Sigmoid colon (tissue), 7 donors: ENCODE data around the gene FXYD1. TPM values are rescaled to one million over a fixed set of nuclear protein-coding genes. Genes with fewer than 3 reads are reported as not detected.

Experiments
- DNase-seq: peaks from one replicate; pipeline ENCODE4 v3.0.0-alpha.2; 2019
- H3K27ac ChIP-seq, 4 donors: fragments of 200-600 bp; sonication (generic); one replicate each; pipeline ENCODE4 v1.5.1; 2016 to 2019; ENCODE audit warnings: mild to moderate bottlenecking in 1 of 4
- H3K27me3 ChIP-seq, 3 donors: fragments of 200-600 bp; sonication (generic); one replicate each; pipeline ENCODE4 v1.5.1; 2019; ENCODE audit warnings: mild to moderate bottlenecking in 1 of 3
- H3K36me3 ChIP-seq, 4 donors: fragments of 200-600 bp; sonication (generic); one replicate each; pipeline ENCODE4 v1.5.1; 2016 to 2019
- H3K4me1 ChIP-seq, 4 donors: fragments of 200-600 bp; sonication (generic); one replicate each; pipeline ENCODE4 v1.5.1; 2017 to 2019
- H3K4me3 ChIP-seq, 4 donors: fragments of 200-600 bp; sonication (generic); one replicate each; pipeline ENCODE4 v1.5.1; 2017 to 2019; ENCODE audit warnings: mild to moderate bottlenecking in 2 of 4, moderate library complexity in 1 of 4
- H3K9me3 ChIP-seq, 4 donors: fragments of 200-600 bp in 3 of 4; sonication (generic) in 3 of 4; one replicate each; pipeline versions ENCODE4 v1.5.1 to v1.6.1; 2013 to 2019
- CTCF ChIP-seq, 4 experiments: fragments of 450-650 bp in 3 of 4; fragments of 200-600 bp in 1 of 4; IDR thresholded peaks; one replicate each; pipeline ENCODE4 v1.5.1; 2016 to 2019; ENCODE audit warnings: antibody characterized with exemption in 4 of 4, mild to moderate bottlenecking in 3 of 4, moderate library complexity in 2 of 4
- EP300 ChIP-seq, 4 donors: sonication (generic); formaldehyde crosslinking; IDR thresholded peaks; one replicate each; pipeline ENCODE4 v1.6.1; 2017; ENCODE audit warnings: antibody characterized with exemption in 4 of 4
- POLR2A ChIP-seq, 2 donors: fragments of 450-650 bp; IDR thresholded peaks; one replicate each; pipeline ENCODE4 v1.6.1; 2016; ENCODE audit warnings: antibody characterized with exemption in 2 of 2, mild to moderate bottlenecking in 2 of 2, moderate library complexity in 2 of 2
- POLR2AphosphoS5 ChIP-seq, 4 donors: sonication (generic); formaldehyde crosslinking; IDR thresholded peaks; one replicate each; pipeline ENCODE4 v1.6.1; 2017; ENCODE audit warnings: antibody characterized with exemption in 4 of 4
- WGBS, 2 donors: extraction: QIAGEN DNeasy Blood & Tissue Kit; methylation state at CpG; one replicate each; pipeline ENCODE4 v1.1.7; 2013; 5-methylcytosine and 5-hydroxymethylcytosine counted together
- intact Hi-C: fragments of 100-400 bp; cut with DNase I; formaldehyde crosslinking; loops from one replicate; pipeline ENCODE4 v1.15.1; 2023
- polyA plus RNA-seq, 3 donors: library from polyadenylated mRNA; stranded (reverse); fragments of 200-250 nt; gene quantifications; one replicate each; pipeline ENCODE4 v1.2.3, GENCODE V29; 2013
- total RNA-seq, 4 donors: library from RNA; depleted of rRNA; stranded (reverse); fragments of >200 nt; gene quantifications; one replicate each; pipeline ENCODE4 v1.1.0, GENCODE V29; 2016
- donor health status: healthy with polysubstance abuse.
- donor health status: Bipolar disorder and iron deficiency.
- donor health status: healthy.

FXYD1 gene
- total and polyA plus RNA-seq, 7 donors: 6.0 to 107 (median 43.6) TPM

- 72 to 81% methylated on average over 3 of the region's 3 CpGs for WGBS, 2 donors
- intact Hi-C loops: no loop called here
Observed at GRCh38 chr19:35176181-35176570, 37.6 kb downstream of the FXYD1 start.

DNA sequence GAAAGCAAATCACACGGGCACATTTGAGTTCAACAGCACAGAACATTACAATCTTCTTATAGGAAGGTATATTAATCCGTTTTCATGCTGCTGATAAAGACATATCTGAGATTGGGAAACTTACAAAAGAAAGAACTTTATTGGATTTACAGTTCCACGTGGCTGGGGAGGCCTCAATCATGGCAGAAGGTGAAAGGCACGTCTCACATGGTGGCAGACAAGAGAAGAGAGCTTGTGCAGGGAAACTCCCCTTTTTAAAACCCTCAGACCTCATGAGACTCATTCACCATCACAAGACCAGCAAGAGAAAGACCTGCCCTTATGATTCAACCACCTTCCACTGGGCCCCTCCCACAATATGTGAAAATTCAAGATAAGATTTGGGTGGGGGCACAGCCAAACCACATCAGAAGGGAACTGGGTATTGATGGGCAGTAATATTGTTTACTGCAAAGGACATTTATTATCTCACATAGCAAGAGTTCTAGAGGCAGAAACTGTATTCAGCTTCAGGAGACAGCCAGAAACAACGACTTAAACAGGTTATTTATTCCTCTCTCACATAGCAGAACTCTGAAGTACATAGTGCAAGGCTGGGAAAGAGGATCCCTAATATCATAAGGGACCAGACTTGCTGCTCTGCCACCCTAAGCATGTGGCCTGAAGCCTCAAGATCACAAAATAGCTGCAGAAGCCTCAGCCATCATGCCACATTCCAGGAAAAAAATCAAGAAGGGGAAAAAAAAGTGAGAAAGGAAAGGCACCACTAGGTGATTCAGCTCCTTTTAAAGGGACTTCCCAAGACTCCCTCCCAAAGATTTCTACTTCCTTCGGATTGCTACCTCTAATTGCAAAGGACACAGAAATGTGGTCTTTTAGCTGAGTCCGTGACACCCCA is 39.0 kb downstream of the FXYD1 start:
- no peaks in the 10 kb centered on the region for H3K36me3 ChIP-seq
- no peaks in the 10 kb centered on the region for H3K9me3 ChIP-seq
- WGBS, 2 donors: 70 to 82% methylated on average over 7 of the region's 7 CpGs
- no peaks in the 10 kb centered on the region for H3K27me3 ChIP-seq
- H3K4me1 ChIP-seq: no peaks in the 10 kb centered on the region
- intact Hi-C loops: no loop called here
- H3K4me3 ChIP-seq: no peak overlapping the region
- DNase-seq: no peak
- no peak overlapping the region for H3K27ac ChIP-seq
- TF ChIP-seq POLR2A (IDR thresholded peaks at IDR 0.05) (no peak), CTCF (IDR thresholded peaks at IDR 0.05) (no peak), POLR2AphosphoS5 (IDR thresholded peaks at IDR 0.05) (no peak), EP300 (IDR thresholded peaks at IDR 0.05) (no peak)

More at GRCh38 chr19:35176181-35176570, 37.6 kb downstream of the FXYD1 start:
- DNase-seq: no peak
- H3K27ac ChIP-seq: no peak overlapping the region
- no peak overlapping the region for H3K4me3 ChIP-seq
- H3K4me1 ChIP-seq: no peaks in the 10 kb centered on the region
- no peaks in the 10 kb centered on the region for H3K36me3 ChIP-seq
- no peak for TF ChIP-seq POLR2A (IDR thresholded peaks at IDR 0.05)
- no peak for TF ChIP-seq EP300 (IDR thresholded peaks at IDR 0.05)
- no peak for TF ChIP-seq CTCF (IDR thresholded peaks at IDR 0.05)
- no peak for TF ChIP-seq POLR2AphosphoS5 (IDR thresholded peaks at IDR 0.05)
- no peaks in the 10 kb centered on the region for H3K27me3 ChIP-seq
- H3K9me3 ChIP-seq: no peaks in the 10 kb centered on the region

DNA sequence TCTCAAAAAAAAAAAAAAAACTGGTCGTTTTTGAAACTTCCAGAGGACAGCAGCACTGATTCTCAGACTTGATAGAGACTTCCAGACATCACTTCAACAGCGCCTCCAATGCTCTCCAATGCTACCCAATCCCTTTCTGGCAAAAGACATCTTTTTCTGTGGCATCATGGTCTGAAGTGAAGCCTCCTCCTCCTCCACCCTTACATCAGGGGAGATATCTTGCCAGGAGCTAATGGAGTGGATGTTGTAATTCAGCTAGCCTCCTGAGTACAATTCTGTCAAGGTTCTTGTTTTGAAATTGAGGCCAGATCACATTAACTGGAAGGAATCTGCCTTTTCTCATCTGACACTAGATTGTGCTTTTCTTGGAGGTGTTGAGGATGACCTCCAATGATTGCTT is 40.1 kb downstream of the FXYD1 start:
- intact Hi-C loops: no loop called here
- Histone ChIP-seq H3K27me3 (no peaks in the 10 kb centered on the region), H3K27ac (no peak overlapping the region), H3K36me3 (no peaks in the 10 kb centered on the region), H3K4me3 (no peak overlapping the region), H3K9me3 (peaks cover 0 to 2% (median 0%) of the 10 kb centered on the region in 4 donors), H3K4me1 (no peaks in the 10 kb centered on the region)
- 54 to 66% methylated on average over 2 of the region's 2 CpGs for WGBS, 2 donors
- DNase-seq: no peak
- no peak for TF ChIP-seq EP300 (IDR thresholded peaks at IDR 0.05)
- peak in 2 of 4 donors; percentile 10 to 12 for TF ChIP-seq POLR2AphosphoS5 (IDR thresholded peaks at IDR 0.05)

- Histone ChIP-seq H3K36me3 (no peaks in the 10 kb centered on the region), H3K27ac (no peak overlapping the region), H3K4me3 (no peak overlapping the region), H3K27me3 (no peaks in the 10 kb centered on the region), H3K4me1 (no peaks in the 10 kb centered on the region), H3K9me3 (peaks cover 0 to 5% (median 0%) of the 10 kb centered on the region in 4 donors)
- intact Hi-C loops: no loop called here
- DNase-seq: no peak
- 64 to 76% methylated on average over 3 of the region's 3 CpGs for WGBS, 2 donors
- TF ChIP-seq CTCF (IDR thresholded peaks at IDR 0.05): no peak
- TF ChIP-seq EP300 (IDR thresholded peaks at IDR 0.05): no peak
- TF ChIP-seq POLR2AphosphoS5 (IDR thresholded peaks at IDR 0.05): no peak
- TF ChIP-seq POLR2A (IDR thresholded peaks at IDR 0.05): no peak
Observed at GRCh38 chr19:35179830-35180229, 41.2 kb downstream of the FXYD1 start.

GRCh38 chr19:35181387-35181786 is 42.8 kb downstream of the FXYD1 start:
- no peaks in the 10 kb centered on the region for H3K36me3 ChIP-seq
- no peaks in the 10 kb centered on the region for H3K4me1 ChIP-seq
- intact Hi-C loops: no loop called here

More at GRCh38 chr19:35181387-35181786, 42.8 kb downstream of the FXYD1 start:
- H3K9me3 ChIP-seq: peaks cover 0 to 5% (median 0%) of the 10 kb centered on the region in 4 donors
- H3K27me3 ChIP-seq: no peaks in the 10 kb centered on the region
- DNase-seq: no peak
- TF ChIP-seq CTCF (IDR thresholded peaks at IDR 0.05) (no peak), POLR2AphosphoS5 (IDR thresholded peaks at IDR 0.05) (no peak), POLR2A (IDR thresholded peaks at IDR 0.05) (no peak), EP300 (IDR thresholded peaks at IDR 0.05) (no peak)
- 93 to 94% methylated on average over 1 of the region's 1 CpG for WGBS, 2 donors
- H3K27ac ChIP-seq: no peak overlapping the region
- H3K4me3 ChIP-seq: no peak overlapping the region
